ENCODE data around the gene MBNL1. TPM values are rescaled to one million over a fixed set of nuclear protein-coding genes. Genes with fewer than 3 reads are reported as not detected.
"Not testable (repeated sequence)": the region's sequence is repeated elsewhere in the genome, so short reads cannot be mapped to it uniquely, and the experiment has no call there.

MBNL1 gene
- total and polyA plus RNA-seq, 8 donors = 25.7 to 379 (median 155) TPM

GRCh38 chr3:152396867-152397266 is 128.1 kb downstream of the MBNL1 start:
- TF ChIP-seq CTCF (IDR thresholded peaks at IDR 0.05) = no peak
- no peak for TF ChIP-seq EP300 (IDR thresholded peaks at IDR 0.05)
- TF ChIP-seq POLR2AphosphoS5 (IDR thresholded peaks at IDR 0.05) = no peak
- no peak for TF ChIP-seq POLR2A (IDR thresholded peaks at IDR 0.05)
- Histone ChIP-seq H3K4me3 (no peak overlapping the region), H3K4me1 (peaks cover 35 to 93% (median 64%) of the 10 kb centered on the region in 4 donors), H3K36me3 (peaks cover 0 to 16% (median 0%) of the 10 kb centered on the region in 4 donors), H3K27ac (peak overlapping the region in 2 of 5 donors; percentile 1 to 26), H3K27me3 (no peaks in the 10 kb centered on the region), H3K9me3 (no peaks in the 10 kb centered on the region)
- intact Hi-C loops (cut with DNase I; ENCODE audit: low total_unique reads) = no loop called here
- DNase-seq = no peak

- H3K4me3 ChIP-seq; intact Hi-C loops (cut with DNase I; ENCODE audit: low total_unique reads); DNase-seq; H3K27me3 ChIP-seq; H3K9me3 ChIP-seq: not testable (repeated sequence)
- Histone ChIP-seq H3K4me1 (peaks cover 40 to 93% (median 64%) of the 10 kb centered on the region in 4 donors), H3K36me3 (peaks cover 0 to 16% (median 0%) of the 10 kb centered on the region in 4 donors), H3K27ac (peak overlapping the region in 2 of 5 donors; percentile 1 to 26)
- 81 to 92% (median 91%) methylated on average over 2 of the region's 2 CpGs for WGBS, 5 donors
Measured at GRCh38 chr3:152397348-152397747, 128.6 kb downstream of the MBNL1 start.

GRCh38 chr3:152398495-152398894 is 129.8 kb downstream of the MBNL1 start:
- Histone ChIP-seq H3K4me3 (no peak overlapping the region), H3K27ac (peak overlapping the region in 4 of 5 donors; percentile 1 to 78 (median 50))
- intact Hi-C loops (cut with DNase I; ENCODE audit: low total_unique reads) = no loop called here

GRCh38 chr3:152399374-152399773 is 130.6 kb downstream of the MBNL1 start:
- H3K9me3 ChIP-seq = no peaks in the 10 kb centered on the region
- peaks cover 0 to 14% (median 0%) of the 10 kb centered on the region in 4 donors for H3K36me3 ChIP-seq
- intact Hi-C loops (cut with DNase I; ENCODE audit: low total_unique reads) = no loop called here
- peak overlapping the region in 4 of 5 donors; percentile 20 to 78 (median 50) for H3K27ac ChIP-seq
- H3K27me3 ChIP-seq = no peaks in the 10 kb centered on the region
- H3K4me3 ChIP-seq = no peak overlapping the region
- H3K4me1 ChIP-seq = peaks cover 39 to 93% (median 75%) of the 10 kb centered on the region in 4 donors
- TF ChIP-seq POLR2AphosphoS5 (IDR thresholded peaks at IDR 0.05) (peak in 1 of 3 donors; percentile 23), POLR2A (IDR thresholded peaks at IDR 0.05) (no peak), CTCF (IDR thresholded peaks at IDR 0.05) (no peak)
- no peak for DNase-seq

More at GRCh38 chr3:152398495-152398894, 129.8 kb downstream of the MBNL1 start:
- Histone ChIP-seq H3K4me1 (peaks cover 39 to 93% (median 70%) of the 10 kb centered on the region in 4 donors), H3K36me3 (peaks cover 0 to 16% (median 0%) of the 10 kb centered on the region in 4 donors), H3K9me3 (no peaks in the 10 kb centered on the region), H3K27me3 (no peaks in the 10 kb centered on the region)
- TF ChIP-seq POLR2A (IDR thresholded peaks at IDR 0.05) = no peak
- no peak for TF ChIP-seq POLR2AphosphoS5 (IDR thresholded peaks at IDR 0.05)
- no peak for TF ChIP-seq CTCF (IDR thresholded peaks at IDR 0.05)
- TF ChIP-seq EP300 (IDR thresholded peaks at IDR 0.05) = no peak
- no peak for DNase-seq

GRCh38 chr3:152400887-152401286 is 132.2 kb downstream of the MBNL1 start:
- Histone ChIP-seq H3K36me3 (peaks cover 0 to 3% (median 0%) of the 10 kb centered on the region in 4 donors), H3K27ac (peak overlapping the region in 3 of 5 donors; percentile 35 to 78 (median 40))
- intact Hi-C loops (cut with DNase I; ENCODE audit: low total_unique reads) = no loop called here

More at GRCh38 chr3:152400887-152401286, 132.2 kb downstream of the MBNL1 start:
- peaks cover 39 to 94% (median 74%) of the 10 kb centered on the region in 4 donors for H3K4me1 ChIP-seq
- no peak overlapping the region for H3K4me3 ChIP-seq
- TF ChIP-seq POLR2AphosphoS5 (IDR thresholded peaks at IDR 0.05) = no peak
- no peak for TF ChIP-seq POLR2A (IDR thresholded peaks at IDR 0.05)
- no peak for TF ChIP-seq CTCF (IDR thresholded peaks at IDR 0.05)
- TF ChIP-seq EP300 (IDR thresholded peaks at IDR 0.05) = no peak
- H3K9me3 ChIP-seq = no peaks in the 10 kb centered on the region
- DNase-seq = no peak
- no peaks in the 10 kb centered on the region for H3K27me3 ChIP-seq
